22Rv1 (cell line): ENCODE measurements around the gene AGAP1.

Experiments
- ZFX ChIP-seq: fragments of 450-650 bp; IDR thresholded peaks from 2 replicates; pipeline ENCODE4 v1.6.1; 2017; ENCODE audit warnings: antibody characterized with exemption, borderline replicate concordance
- TF ChIP-seq, protein P1 (sequence below): fragments of 450-650 bp; IDR thresholded peaks from 2 replicates; pipeline ENCODE4 v1.5.1; 2017; ENCODE audit warnings: mild to moderate bottlenecking

DNA sequence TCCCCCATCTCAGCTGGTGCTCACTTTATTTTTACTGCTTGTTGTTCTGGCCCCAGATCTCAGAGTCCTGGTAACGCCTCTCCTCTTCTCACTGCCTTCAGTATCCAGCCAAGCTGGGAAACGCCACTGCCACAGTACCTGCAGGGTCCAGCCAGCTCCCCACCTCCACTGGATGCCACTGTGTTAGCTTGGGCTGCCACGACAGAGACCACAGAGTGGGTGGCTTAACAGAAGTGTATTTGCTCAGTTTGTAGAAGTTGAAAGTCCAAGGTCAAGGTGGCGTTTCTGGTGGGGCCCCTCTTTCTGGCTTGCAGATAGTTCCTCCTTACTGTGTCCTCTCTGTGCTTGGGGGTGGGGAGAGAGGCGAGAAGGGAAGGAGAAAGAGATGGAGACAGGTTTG is 107.1 kb downstream of the AGAP1 start:
- TF ChIP-seq, protein P1, sequence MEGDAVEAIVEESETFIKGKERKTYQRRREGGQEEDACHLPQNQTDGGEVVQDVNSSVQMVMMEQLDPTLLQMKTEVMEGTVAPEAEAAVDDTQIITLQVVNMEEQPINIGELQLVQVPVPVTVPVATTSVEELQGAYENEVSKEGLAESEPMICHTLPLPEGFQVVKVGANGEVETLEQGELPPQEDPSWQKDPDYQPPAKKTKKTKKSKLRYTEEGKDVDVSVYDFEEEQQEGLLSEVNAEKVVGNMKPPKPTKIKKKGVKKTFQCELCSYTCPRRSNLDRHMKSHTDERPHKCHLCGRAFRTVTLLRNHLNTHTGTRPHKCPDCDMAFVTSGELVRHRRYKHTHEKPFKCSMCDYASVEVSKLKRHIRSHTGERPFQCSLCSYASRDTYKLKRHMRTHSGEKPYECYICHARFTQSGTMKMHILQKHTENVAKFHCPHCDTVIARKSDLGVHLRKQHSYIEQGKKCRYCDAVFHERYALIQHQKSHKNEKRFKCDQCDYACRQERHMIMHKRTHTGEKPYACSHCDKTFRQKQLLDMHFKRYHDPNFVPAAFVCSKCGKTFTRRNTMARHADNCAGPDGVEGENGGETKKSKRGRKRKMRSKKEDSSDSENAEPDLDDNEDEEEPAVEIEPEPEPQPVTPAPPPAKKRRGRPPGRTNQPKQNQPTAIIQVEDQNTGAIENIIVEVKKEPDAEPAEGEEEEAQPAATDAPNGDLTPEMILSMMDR = no peak
- no peak for TF ChIP-seq ZFX
